GM12874 (cell line): ENCODE data around the gene ATP5F1E.

ENCODE experiments used
- TF ChIP-seq, protein P1 (sequence below): IDR thresholded peaks from 2 replicates; pipeline ENCODE4 v1.5.1; 2011; ENCODE audit warnings: low read depth, mild to moderate bottlenecking, control low read depth, low read length, moderate library complexity; ENCODE audit not compliant: insufficient read depth

The ATP5F1E gene

DNA sequence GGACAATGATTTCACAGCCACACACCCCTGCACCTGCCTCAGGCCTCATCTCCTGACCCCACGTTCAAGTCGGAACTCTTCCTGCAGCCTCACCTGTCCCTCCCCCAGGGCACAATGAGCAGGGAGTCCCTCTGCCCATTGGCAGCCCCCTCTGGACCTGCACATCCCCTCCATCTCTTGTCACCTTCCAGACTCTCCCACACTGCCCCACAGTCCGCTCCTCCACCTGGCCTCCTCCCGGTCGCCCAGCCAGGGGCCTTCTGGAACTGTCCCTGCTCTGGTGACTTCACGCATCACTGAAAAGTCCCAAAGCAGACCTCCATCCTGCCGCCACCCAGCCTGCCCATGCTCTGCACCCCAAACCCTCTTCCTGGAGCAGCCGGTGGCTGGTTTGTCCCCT lies 29.7 kb downstream of the ATP5F1E start:
- TF ChIP-seq, protein P1, sequence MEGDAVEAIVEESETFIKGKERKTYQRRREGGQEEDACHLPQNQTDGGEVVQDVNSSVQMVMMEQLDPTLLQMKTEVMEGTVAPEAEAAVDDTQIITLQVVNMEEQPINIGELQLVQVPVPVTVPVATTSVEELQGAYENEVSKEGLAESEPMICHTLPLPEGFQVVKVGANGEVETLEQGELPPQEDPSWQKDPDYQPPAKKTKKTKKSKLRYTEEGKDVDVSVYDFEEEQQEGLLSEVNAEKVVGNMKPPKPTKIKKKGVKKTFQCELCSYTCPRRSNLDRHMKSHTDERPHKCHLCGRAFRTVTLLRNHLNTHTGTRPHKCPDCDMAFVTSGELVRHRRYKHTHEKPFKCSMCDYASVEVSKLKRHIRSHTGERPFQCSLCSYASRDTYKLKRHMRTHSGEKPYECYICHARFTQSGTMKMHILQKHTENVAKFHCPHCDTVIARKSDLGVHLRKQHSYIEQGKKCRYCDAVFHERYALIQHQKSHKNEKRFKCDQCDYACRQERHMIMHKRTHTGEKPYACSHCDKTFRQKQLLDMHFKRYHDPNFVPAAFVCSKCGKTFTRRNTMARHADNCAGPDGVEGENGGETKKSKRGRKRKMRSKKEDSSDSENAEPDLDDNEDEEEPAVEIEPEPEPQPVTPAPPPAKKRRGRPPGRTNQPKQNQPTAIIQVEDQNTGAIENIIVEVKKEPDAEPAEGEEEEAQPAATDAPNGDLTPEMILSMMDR = no peak

DNA sequence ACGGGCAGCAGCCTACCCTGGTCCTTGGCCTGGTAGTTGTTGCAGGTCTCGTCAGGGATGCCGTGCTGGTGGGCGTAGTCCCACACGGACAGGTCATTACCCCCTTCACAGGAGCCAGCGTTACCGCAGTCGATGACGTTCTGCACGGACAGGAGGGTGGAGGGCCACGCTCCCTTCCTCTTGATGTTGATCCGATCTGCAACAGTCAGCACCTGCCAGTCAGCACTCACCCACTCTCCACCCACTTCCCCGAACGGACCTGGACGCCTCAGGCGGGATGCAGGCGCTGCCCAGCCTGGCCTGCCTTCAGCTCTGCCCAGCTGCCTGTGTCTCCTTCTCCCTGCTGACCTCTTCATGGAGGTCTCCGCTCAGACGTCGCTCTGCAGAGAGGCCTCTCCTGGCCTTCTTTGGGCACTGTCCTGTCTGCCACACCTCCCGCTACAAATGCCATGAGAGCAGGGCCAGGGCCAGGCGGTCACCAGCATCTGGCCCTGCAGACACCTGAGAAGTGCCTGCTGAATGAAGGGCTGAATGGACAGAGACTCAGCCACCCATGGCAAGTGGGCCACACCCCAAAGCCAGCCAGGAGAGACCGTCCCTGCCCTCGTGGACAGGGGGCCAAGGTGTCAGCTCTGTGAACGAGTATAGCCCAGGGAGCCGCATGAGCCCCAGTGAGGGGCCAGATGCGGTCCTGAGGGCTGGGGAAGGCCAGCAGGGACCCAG lies 30.5 kb downstream of the ATP5F1E start:
- TF ChIP-seq, protein P1 = no peak

DNA sequence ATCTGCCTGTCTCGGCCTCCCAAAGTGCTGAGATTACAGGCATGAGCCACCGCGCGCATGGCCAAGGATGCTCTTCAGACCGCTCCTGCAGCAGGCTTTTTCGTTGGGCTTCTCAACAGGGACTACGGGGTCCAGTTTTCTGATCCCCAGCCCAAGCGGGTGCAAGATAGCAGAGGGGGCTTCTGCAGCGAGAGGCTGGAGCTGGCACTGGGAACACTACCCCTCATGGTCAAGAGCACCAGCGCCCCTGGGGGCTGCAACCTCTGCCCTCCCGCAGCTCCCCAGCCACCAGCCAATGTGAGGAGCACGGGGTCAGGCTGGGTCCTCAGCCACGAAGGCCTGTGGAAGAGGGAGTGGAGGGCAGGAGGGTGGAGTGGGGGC lies 31.1 kb downstream of the ATP5F1E start:
- TF ChIP-seq, protein P1 = no peak

DNA sequence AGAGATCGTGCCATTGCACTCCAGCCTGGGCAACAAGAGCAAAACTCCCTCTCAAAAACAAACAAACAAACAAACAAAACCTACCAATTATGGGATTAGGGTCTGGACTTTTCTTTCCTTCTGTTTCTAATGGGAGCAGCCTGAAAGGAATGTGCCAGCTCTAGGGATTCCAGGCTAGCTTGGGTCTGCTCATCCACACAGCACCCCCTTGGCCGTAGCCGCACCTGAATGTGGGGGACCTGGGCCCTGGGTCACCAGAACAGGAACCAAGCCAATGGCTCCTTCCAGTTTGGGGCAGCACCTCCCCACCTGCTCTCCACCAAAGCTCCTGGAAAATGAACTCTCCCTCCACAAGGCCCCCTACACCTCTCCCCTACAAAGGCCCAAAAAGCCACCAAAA lies 31.8 kb downstream of the ATP5F1E start:
- TF ChIP-seq, protein P1 = no peak

DNA sequence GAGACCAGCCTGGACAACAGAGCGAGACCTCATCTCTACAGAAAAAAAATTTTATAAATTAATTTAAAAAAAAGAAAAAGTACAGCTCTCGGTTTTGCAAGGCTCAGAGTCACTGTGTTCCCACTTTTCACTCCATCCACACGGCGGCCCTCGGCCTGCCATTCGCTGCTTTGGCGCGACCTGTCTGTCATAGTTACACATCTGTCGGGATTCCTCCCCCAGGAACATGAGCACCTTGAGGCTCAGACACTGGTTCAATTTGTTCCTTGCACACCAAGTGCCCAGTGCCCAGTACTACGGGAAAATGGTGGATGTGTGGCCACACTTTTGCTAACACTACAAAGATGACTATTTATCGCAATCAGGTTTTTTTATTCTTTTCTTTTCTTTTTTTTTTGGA lies 33.5 kb downstream of the ATP5F1E start:
- TF ChIP-seq, protein P1 = no peak

DNA sequence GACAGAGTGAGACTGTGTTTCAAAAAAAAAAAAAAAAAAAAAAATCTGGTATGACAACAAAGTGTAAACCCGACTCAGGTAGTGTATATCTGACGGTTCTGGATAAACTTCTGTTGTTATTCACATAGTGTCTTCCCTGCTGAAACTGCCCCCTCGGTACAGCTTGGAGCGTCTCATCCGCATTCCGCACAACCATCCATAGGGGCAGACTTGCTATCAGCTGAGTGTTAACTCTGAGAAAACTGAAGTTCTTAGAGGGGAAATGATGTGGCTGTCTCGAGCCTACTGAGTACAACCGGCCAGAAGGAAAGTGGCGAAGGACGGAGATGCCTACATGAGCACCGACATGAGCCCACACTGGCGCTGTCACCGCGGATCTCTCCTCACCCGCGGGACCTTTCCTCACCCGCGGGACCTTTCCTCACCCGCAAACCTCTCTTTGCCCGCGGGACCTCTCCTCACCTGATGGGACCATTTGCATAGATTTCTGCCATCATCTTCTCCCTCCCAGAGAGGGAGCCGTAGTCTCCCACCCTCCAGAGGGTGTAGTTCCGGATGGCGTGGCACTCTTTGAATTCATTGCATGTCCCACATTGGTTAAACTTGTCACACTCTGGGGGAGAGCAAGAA lies 34.9 kb downstream of the ATP5F1E start:
- TF ChIP-seq, protein P1 = no peak

DNA sequence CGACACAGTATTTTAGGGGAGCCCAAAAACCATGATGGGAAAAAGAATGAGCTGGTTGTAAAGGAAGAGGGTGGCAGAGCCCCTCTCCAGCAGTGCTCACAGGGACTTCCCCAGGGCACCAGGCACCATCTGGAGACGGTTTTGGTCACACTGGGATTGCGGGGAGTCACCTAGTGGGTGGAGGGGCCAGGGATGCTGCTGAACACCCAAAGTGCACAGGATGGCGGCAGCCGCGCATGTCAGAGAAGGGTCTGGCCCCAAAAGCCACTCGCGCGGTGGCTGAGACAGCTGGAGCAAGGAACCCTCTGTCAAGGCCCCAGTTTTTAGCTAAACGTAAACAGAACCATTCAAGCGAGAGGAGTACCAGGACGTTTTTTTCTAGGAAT lies 35.9 kb downstream of the ATP5F1E start:
- TF ChIP-seq, protein P1 = no peak
